NCI-H2107 treated with DMSO at 0.1 percent for 48 hours (cell line): ENCODE measurements around the gene DGLUCY.
A peak's percentile ranks its signal among the peaks of the same experiment; 100 is the strongest.
"Not testable (repeated sequence)": the region's sequence is repeated elsewhere in the genome, so short reads cannot be mapped to it uniquely, and the experiment has no call there.

Experiments
- DNase-seq: peaks from one replicate; lab custom pipeline; 2025; ENCODE audit not compliant: unreplicated experiment; lab: John Stamatoyannopoulos, UW

The DGLUCY gene

GRCh38 chr14:91167380-91167770, 53.5 kb downstream of the DGLUCY start:
- no peak for DNase-seq

- no peak for DNase-seq
Measured at GRCh38 chr14:91169951-91170350, 56.1 kb downstream of the DGLUCY start.

- no peak for DNase-seq
Measured at GRCh38 chr14:91170504-91171121, 56.7 kb downstream of the DGLUCY start.

- no peak for DNase-seq
Measured at GRCh38 chr14:91171291-91171690, 57.4 kb downstream of the DGLUCY start.

- DNase-seq, result peak; percentile 62
Measured at GRCh38 chr14:91173221-91173670, 59.4 kb downstream of the DGLUCY start.

GRCh38 chr14:91173904-91174303, 60.0 kb downstream of the DGLUCY start:
- no peak for DNase-seq

GRCh38 chr14:91175291-91176201, 61.7 kb downstream of the DGLUCY start:
- DNase-seq, result no peak

GRCh38 chr14:91177073-91178034, 63.5 kb downstream of the DGLUCY start:
- peak; percentile 95 for DNase-seq

GRCh38 chr14:91180611-91181010, 66.7 kb downstream of the DGLUCY start:
- DNase-seq, result no peak

GRCh38 chr14:91182753-91183152, 68.9 kb downstream of the DGLUCY start:
- DNase-seq, result not testable (repeated sequence)

GRCh38 chr14:91184559-91184958, 70.7 kb downstream of the DGLUCY start:
- no peak for DNase-seq

- DNase-seq, result no peak
Measured at GRCh38 chr14:91185721-91186120, 71.8 kb downstream of the DGLUCY start.

GRCh38 chr14:91186515-91187066, 72.7 kb downstream of the DGLUCY start:
- no peak for DNase-seq

- no peak for DNase-seq
Measured at GRCh38 chr14:91187271-91187670, 73.4 kb downstream of the DGLUCY start.

- no peak for DNase-seq
Measured at GRCh38 chr14:91190853-91191252, 77.0 kb downstream of the DGLUCY start.

- DNase-seq, result no peak
Measured at GRCh38 chr14:91193069-91193468, 79.2 kb downstream of the DGLUCY start.

- DNase-seq, result no peak
Measured at GRCh38 chr14:91195881-91196280, 82.0 kb downstream of the DGLUCY start.

- no peak for DNase-seq
Measured at GRCh38 chr14:91197631-91198030, 83.8 kb downstream of the DGLUCY start.

- not testable (repeated sequence) for DNase-seq
Measured at GRCh38 chr14:91200802-91201201, 86.9 kb downstream of the DGLUCY start.

GRCh38 chr14:91202234-91202974, 88.5 kb downstream of the DGLUCY start:
- DNase-seq, result no peak
